GM18873 (cell line): ENCODE results near the gene MAGIX.
"Not testable (repeated sequence)": the region's sequence is repeated elsewhere in the genome, so short reads cannot be mapped to it uniquely, and the experiment has no call there.

Experiments used
- ATAC-seq: cut with Tn5 transposase; IDR thresholded peaks from one replicate; pipeline ENCODE4 v1.9.1; 2021; ENCODE audit warnings: mild to moderate bottlenecking, moderate library complexity, moderate number of reproducible peaks; ENCODE audit not compliant: unreplicated experiment, low FRiP score

The MAGIX gene

DNA sequence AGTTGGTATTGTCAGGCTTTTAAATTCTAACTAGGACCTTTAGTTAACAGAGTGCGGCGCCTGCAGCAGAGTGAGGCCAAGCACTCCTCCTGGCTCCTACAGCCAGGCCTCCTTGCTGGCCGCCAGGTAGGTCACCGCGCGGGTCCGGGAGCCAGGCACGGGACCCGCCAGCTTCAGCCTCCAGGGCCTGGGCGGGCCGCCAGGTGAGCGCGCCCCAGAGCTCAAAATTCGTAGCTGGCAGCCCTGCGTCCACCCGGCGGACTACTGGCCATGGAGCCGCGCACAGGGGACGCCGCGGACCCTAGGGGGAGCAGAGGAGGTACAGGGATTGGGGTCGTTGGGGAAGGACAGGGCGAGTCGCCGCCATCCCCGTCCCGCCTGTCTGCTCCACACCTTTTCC is at the start of gene MAGIX:
Gene MAGIX, plus strand, starts transcription at position 139 of the 400 bp plus-strand sequence. Its CDS starts 132 bp downstream, at position 271.
- no peak for ATAC-seq

DNA sequence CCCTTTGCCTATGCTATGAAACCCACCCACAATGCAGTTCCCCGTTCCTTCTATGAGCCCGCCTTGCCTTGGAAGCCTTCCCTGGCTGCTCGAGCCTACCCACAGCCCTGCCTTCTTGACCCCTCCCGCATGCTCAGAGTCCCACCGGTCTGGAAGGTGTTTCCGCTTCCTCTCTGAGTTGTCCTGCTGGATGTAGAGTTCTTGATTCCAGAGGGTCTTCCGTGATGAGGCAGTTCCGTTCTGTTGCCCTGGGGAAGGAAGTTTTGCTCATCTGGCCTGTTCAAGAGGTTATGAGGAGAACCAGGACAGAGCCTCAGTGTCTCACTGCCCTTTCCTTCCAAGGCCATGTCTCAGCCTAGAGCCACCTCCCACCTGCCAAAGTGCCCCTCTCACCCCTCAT is 46.5 kb upstream of the MAGIX start:
- ATAC-seq: no peak

GRCh38 chrX:49116716-49117115 is 45.8 kb upstream of the MAGIX start:
- no peak for ATAC-seq

GRCh38 chrX:49117581-49117980 is 45.0 kb upstream of the MAGIX start:
- no peak for ATAC-seq

DNA sequence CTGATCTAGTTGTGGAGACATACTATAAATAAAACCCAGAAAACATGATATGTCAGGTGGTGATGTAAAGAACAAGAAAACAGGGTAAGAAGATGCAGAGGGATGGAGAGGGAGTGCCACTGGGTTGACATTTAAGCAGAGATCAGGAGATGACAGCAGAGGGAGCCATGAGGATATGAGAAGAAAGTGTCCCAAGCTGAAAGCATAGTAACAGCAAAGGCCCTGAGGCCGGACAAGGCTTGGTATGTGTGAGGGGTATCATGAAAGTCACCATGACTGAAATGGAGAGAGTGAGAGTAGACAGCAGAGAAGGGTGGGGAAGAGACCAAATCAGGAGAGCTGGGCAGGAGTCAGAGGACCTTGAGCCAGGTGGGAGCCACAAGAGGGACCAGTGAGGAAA is 42.5 kb upstream of the MAGIX start:
- ATAC-seq: no peak

DNA sequence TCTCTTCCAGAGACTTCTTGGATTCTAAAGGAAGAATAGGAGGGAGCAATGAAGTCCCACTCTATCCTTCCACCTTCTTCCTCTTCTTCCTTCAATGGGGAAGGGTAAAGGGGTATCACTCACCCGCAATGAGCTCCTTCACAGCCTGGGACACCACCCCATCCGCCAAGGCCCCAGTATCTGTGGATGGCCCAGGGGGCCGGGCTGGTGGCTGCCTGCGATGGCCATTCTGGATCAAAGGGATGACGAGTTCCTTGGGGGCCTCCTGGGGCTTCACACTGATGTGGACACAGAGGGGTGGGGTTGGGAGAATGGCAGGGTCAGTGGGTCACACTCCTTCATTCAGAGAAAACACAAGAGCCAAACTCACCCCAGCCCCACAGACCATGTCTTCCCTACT is 40.1 kb upstream of the MAGIX start:
- ATAC-seq: no peak

DNA sequence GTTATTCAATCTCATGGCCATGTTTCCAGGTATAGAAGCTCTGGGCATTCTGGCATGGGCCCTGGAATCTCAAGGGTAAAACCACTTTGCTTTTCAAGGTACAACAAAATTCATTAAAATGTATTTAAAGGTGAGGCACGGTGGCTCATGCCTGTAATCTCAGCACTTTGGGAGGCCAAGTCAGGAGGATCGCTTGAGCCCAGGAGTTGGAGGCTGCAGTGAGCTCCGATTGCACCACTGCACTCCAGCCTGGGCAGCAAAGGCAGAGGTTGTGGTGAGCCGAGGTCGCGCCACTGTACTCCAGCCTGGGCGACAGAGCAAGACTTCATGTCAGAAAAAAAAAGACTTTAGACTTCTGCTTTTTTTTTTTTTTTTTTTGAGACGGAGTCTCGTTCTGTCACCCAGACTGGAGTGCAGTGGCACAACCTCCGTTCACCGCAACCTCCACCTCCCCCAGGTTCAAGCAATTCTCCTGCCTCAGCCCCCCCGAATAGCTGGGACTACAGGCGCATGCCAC is 34.8 kb upstream of the MAGIX start:
- not testable (repeated sequence) for ATAC-seq

DNA sequence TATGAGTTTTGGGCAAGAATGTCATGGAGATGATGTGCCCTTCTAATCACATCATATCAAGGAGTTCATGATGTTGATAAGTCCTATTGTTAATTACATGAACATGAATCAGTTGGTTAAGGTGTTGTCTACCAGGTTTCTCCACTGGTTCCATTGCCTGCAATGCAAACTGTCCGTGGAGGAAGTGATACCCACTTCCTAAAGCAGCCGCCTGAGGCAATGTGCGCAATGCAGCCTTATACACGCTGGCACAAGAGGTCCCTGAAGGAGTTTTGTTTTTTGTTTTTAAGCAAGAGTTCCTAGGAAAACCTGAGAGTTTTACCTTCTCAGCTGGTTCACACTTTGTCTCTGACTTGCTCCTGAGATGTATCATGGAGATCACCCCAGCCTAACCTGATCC is 33.1 kb upstream of the MAGIX start:
- ATAC-seq: no peak

DNA sequence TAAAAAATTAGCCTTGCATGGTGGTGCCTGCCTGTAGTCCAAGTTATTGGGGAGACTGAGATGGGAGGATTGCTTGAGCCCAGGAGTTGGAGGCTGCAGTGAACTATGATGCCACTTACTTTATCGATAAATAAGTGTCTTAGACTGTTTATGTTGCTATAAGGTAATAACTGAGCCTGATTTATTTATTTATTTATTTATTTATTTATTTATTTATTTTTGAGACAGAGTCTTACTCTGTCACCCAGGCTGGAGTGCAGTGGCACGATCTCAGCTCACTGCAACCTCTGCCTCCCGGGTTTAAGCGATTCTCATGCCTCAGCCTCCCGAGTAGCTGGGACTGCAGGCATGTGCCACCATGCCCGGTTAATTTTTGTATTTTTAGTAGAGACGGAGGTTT is 30.3 kb upstream of the MAGIX start:
- ATAC-seq: not testable (repeated sequence)

DNA sequence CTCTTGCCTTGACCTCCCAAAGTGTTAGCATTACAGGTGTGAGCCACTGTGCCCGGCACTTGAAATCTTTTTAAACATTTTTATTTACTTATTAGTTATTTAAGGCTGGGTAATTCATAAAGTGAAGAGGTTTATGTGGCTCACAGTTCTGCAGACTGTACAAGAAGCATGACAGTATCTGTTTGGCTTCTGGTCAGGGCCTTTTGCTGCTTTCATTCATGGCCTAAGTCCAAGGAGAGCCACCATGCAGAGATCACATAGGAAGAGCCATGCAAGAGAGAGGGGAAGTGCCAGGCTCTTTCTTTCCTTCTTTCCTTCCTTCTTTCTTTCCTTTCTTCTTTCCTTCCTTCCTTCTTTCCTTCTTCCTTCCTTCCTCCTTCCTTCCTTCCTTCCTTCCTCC is 28.8 kb upstream of the MAGIX start:
- ATAC-seq: no peak

DNA sequence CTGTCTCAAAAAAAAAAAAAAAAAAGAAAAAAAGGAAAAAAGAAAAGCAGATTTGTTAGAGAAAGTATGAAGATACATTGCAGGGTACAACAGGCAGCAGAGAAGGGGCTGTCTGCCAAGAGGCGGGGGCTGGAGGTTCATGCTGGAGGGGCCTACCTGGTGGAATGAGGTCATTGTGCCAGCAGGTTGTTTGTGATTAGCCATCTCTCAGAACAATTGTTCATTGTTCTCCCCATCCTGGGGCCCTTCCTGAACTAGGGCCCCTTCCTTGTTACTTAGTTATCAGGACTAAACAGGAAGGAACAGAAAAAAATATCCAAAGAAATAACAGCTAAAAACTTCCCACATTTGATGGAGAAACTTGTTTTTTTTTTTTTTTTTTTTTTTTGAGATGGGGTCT is 25.1 kb upstream of the MAGIX start:
- ATAC-seq: no peak

- ATAC-seq: no peak
Measured at GRCh38 chrX:49139713-49140112, 22.8 kb upstream of the MAGIX start.

GRCh38 chrX:49142264-49142663 is 20.3 kb upstream of the MAGIX start:
- ATAC-seq: not testable (repeated sequence)

DNA sequence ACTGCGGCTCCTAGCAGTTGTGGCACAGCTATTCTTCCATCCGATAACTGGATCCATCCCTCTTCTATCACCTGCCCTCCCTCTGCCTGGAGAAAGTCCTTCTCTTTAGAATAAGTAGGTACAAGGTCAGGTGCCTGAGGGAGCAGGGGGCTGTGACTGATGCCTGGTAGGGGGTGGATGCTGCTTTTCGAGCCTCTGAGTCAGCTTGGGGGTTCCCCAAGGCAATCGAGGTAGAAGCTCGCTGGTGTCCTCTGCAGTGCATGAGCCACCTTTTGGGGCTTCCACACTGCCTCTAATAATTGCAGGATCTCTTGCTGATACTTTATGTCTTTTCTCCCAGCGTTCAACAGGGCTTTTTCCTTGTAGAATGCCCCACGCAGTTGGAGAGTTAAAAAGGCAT is 19.4 kb upstream of the MAGIX start:
- not testable (repeated sequence) for ATAC-seq

GRCh38 chrX:49147282-49147681 is 15.3 kb upstream of the MAGIX start:
- no peak for ATAC-seq

- no peak for ATAC-seq
Measured at GRCh38 chrX:49147936-49148335, 14.6 kb upstream of the MAGIX start.

DNA sequence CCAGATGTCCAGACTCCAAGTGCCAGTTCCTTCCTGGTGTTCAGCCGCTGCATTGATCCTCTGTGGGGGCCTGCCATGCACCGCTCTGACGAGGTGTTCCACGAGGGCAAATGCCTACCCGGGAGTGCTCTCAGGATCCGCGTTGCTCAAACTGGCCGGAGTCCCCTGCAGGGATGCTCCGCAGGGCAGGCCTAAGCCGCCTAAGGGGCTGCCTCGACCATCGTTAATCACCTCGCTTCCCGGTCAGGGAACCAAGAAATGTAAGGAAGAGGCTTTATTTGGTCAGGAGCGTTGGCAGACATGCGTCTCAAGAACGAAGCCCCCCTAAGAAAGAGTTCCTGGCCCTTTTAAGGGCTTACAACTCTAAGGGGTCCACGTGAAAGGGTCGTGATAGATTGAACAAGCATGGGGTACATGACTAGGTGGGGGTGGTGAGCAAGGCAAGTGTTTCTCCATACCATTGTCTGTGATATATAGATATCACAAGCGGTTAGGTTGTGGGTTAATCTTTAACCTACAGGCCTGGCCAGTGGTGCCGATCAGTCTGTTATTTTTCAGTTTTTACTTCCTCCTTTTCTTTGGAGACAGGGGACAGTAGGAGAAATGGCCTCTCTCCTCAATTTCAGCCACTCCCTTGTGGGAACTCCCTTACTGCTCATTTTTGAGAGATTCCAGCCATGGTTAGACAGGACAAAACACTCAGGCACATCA is 14.0 kb upstream of the MAGIX start:
- ATAC-seq: not testable (repeated sequence)

GRCh38 chrX:49149291-49149690 is 13.3 kb upstream of the MAGIX start:
- ATAC-seq: not testable (repeated sequence)

- no peak for ATAC-seq
Measured at GRCh38 chrX:49153467-49153866, 9.1 kb upstream of the MAGIX start.

- no peak for ATAC-seq
Measured at GRCh38 chrX:49155243-49155899, 7.2 kb upstream of the MAGIX start.

DNA sequence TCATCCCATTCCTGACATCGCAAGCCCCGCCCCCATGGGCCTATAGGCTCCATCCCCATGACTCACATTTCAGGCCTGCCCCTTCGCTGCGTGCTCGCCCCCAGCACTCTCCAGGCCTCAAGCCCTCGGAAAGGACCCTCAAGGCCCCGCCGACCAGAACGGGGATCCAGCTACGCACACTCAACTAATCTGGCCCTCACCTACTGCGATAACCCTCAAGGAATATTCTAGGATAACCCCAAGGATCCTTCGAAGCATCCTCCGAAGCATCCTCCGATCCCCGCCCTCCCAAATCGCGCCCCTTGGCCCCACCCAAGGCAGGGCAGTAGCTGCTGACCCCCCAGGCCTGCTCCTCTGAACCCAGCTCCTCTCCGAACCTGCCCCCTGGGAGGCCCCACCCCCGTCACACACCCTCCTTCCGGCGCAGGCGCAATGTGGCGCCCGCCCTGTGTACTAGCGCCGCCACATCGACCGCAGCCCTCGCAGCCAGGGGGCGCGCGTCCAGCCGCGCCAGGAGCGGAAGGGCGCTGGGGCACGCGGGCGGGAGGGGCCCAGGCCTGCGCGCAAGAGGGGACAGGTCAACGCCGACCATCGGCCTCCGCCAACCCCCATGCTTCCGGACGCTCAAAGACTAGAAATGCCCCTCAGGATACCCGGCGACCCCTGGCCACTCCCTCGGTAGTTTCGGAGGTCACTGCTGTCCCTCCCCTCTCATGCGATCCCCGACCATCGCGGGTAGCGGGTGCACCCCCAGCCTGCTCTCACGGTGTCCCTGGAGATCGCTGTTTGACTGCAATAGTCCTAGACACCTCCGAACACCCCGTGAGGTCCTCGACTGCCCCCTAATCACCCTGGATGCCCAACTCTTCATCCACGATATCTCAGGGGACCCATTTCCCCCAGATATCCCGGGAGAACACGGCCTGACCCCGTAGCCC is 6.4 kb upstream of the MAGIX start:
- peak; percentile 61 for ATAC-seq
